ENCODE results near the gene TATDN2.

TATDN2 gene, protein sequence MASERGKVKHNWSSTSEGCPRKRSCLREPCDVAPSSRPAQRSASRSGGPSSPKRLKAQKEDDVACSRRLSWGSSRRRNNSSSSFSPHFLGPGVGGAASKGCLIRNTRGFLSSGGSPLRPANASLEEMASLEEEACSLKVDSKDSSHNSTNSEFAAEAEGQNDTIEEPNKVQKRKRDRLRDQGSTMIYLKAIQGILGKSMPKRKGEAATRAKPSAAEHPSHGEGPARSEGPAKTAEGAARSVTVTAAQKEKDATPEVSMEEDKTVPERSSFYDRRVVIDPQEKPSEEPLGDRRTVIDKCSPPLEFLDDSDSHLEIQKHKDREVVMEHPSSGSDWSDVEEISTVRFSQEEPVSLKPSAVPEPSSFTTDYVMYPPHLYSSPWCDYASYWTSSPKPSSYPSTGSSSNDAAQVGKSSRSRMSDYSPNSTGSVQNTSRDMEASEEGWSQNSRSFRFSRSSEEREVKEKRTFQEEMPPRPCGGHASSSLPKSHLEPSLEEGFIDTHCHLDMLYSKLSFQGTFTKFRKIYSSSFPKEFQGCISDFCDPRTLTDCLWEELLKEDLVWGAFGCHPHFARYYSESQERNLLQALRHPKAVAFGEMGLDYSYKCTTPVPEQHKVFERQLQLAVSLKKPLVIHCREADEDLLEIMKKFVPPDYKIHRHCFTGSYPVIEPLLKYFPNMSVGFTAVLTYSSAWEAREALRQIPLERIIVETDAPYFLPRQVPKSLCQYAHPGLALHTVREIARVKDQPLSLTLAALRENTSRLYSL

DNA sequence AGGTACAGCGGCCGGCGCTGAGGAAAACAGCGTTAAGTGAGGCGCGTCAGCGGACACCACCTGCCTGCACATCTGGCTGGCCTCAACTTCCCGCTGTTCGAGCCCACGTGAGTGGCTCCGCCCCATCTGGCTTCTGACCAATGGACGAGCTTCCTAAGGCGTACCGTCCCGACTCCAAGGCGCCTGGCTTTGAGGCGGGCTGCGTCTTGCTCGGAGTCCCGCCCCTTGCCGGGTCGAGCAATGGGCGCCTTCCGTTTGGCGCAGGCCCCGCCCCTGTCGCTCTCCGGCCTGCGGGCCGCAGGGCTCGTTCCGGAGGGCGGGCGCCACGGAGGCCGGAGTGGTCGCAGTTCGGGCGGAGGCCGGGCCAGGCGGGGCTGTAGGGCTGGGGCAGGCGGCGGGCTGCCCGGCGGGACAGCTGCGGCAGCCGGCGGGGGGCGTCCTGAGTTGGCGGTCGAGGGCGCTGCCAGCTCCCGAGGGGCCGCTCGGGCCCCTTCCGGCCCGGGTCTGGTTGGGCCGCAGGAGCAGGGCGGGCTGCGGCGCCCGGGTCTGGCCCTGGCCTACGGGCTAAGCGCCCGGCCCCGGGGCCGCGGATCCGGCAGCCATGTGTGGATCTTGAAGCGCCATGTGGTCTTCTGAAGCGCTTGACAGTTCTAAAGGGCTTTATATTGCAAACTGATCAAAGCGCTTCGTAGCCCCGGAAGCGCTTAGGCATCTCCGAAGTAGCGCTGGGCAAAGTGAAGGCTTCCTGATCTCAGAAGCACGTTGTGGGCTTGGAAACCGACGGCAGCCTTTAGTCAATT is at the start of gene TATDN2:
TATDN2 (plus strand) TSS at position 276 of the 800 bp plus-strand sequence. CDS start 742 bp downstream, outside the sequence.
- DNase-seq = peak; percentile 87

DNA sequence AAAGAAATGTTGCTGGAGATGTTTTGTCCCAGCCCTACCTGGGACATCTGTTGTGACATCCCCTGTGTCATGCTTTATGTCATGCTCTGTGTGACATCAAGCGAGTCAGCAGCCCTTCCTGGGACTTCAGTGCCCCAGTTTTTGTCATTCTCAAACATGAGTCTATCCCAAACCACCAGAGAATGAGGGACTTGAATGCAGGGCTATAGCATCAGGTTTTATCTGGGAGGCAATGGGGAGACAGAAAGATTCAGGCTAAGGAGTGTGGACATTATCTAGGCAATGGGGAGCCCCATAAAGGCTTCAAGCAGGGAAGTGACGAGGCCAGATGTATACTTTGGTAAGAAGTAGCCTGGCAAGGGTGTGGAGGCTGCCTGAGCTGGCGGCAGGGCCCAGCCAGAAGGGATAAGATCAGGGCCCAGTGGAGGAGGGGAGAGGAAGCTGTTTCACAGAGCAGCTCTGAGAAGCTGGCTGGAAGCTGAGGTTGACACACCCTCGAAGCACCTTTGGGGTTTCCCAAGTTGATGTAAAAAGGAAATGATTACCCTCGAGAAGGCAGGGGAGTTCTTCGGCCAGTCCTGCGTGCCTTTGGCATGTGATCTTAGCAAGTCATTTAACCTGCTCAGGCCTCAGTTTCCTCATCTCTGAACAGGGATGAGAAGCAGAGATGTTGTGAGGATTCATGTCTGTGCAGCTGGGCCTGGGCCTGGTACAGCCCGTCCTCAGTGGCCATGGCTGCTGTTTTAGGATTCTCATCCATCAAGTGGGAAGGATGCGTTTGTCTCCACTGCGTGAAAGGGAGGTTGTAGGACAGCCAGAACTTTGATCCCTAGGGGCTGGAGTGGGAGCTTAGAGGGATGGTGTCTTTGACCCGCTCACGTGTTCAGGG is 49.3 kb upstream of the TATDN2 start:
- no peak for DNase-seq

DNA sequence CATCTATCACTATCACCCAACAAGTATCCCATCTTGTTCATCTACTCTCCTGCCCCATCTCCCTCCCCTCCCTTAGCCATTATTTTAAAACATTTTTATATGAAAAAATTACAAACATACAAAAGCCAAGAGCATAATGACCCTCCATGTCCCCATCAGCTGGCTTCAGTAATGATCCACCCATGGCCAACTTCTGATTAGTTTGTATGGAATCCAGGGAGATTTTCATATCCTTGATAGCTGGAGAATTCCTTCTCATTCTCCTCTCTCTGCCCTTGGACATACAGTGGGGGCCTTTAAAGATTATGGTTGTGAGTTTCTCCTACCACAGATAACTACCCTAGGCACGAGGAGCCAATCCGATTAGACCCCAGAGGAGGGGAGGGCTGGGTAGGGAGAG is 43.3 kb upstream of the TATDN2 start:
- DNase-seq = no peak

DNA sequence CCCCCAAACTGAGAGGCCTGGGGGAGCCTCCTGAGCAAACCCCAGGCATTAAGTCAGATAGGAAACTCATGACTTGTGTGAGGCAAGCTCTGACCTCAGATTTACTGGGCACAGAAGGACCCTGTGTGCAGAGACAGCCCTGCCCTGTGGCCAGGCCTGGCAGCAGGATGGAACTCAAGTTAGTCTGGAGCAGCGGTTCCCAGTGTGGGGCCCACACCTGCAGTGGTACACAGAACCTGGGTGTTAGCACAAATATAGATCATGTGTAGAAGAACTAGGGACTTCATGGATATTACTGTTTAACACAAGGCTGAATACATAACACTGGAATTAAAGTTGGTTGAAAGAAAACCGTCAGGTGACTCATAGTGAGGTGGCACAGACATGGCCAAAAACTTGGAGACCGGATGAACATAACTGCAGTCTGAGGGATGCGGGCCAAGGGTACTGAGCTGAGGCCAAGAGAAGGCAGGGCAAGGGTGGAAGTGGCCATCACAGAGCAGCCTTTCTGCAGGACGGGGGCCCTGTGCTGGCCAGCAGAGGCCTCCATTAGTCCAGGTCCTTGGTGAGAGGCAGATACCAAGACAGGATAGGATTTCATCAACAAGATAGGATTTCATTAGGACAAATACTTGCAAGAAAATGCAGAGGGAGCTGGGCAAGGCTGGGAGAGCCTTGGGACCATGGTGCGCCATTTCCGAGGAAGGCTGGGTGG is 42.7 kb upstream of the TATDN2 start:
- DNase-seq = no peak

DNA sequence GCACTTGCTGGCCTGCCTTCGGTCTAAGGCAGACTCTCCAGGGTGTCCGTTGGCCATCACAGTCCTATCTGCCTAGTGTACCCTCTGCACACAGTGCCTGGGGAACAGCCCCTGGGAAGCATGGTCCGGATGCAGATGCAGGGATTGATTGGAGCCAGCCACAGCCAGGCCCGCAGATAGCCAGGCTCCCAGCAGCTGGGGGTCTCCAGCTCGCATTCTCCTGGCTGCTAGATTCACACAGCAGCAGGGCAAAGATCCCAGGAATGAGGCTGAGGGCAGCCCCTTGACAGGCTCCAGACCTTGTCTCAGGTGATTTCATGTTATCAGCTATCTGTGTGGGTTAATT is 42.1 kb upstream of the TATDN2 start:
- no peak for DNase-seq

DNA sequence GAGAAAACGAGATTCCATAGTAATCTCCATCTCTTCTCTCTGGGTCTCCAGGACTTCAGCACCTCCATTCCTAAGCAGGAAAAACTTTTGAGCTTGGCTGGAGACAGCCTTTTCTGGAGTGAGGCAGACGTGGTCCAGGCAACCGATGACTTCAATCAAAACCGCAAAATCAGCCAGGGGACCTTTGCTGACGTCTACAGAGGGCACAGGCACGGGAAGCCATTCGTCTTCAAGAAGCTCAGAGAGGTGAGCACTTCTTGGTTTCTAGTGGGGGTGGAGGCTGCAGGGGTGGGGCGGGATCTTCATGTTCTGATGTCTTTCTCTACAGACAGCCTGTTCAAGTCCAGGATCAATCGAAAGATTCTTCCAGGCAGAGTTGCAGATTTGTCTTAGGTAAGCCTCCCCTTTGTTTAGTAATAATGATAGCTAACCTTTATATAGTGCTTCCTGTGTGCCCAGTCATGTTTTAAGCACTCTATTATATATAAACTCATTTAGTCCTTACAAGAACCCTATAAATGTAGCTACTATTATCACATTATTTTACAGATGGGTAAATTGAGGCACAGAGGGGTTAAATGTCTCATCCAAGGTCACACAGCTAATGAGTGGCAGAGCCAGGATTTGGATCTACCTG is 35.0 kb upstream of the TATDN2 start:
- no peak for DNase-seq

DNA sequence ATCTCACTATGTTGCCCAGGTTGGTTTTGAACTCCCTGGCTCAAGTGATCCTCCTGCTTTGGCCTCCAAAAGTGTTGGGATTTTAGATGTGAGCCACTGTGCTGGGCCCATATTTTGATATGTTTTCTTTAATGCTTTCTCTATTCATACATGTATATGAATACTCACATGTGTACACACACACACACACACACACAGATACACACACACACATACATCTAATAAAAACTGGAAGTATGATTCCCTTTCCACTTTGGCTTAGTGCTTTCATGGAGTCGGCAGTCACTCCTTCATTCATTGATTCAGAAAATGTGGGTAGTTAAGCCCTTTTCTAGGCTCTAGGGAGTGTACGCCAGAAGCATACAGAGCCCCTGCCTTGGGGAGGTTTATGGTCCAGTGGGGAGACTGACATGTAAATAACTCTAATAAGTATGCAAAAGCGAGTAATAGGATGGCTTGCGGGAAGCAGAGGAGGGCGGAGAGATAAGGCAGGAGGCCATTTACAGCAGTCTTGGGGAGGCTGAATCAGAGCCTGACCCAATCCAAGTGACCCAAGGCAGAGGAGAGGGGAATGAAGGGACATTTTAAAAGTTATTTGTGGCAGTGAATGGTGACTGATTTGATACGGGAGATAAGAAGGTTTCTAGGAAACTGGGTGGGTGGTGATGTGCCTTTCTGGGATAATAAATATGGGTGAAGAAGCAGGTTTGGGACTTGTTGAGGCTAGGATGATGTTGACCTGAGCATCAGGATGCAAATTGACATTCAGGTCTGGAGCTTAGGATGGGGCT is 32.5 kb upstream of the TATDN2 start:
- DNase-seq = peak; percentile 52

DNA sequence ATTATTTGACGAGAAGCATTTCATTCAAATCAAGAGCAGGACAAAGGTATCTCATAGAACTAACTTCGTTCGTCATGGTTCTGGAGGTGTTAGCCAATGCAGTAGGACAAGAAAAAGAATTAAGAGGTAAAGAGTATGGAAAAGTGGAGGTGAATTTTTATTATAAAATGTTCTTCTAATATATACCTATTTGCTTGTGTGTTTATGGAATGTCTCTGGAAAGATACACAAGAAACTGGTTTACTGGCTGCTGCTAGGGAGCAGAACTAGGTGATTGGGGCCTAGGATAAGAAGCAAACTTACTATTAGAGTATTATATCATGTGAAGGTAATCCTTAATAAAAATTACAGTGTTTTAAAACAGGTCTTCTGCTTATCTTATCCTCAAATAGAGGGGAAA is 30.9 kb upstream of the TATDN2 start:
- DNase-seq = no peak

DNA sequence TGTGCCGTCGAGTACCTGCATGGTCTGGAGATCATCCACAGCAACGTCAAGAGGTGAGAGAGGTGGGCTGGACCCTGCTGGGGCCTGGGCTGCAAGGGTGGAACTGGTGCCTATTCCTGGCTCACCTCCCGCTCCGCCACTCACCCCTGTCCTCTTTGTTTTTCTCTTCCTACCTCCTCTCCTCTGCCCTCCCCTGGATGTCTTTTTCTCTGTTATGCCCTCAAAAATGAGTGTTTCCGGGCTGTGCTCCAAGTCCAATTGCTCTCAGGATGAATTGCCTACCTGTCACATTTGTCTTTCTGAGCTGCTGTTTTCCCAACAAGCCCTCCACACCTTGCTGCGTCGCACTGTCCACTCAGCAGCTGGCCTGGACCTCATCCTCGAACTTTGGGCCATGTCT is 28.5 kb upstream of the TATDN2 start:
- DNase-seq = no peak

DNA sequence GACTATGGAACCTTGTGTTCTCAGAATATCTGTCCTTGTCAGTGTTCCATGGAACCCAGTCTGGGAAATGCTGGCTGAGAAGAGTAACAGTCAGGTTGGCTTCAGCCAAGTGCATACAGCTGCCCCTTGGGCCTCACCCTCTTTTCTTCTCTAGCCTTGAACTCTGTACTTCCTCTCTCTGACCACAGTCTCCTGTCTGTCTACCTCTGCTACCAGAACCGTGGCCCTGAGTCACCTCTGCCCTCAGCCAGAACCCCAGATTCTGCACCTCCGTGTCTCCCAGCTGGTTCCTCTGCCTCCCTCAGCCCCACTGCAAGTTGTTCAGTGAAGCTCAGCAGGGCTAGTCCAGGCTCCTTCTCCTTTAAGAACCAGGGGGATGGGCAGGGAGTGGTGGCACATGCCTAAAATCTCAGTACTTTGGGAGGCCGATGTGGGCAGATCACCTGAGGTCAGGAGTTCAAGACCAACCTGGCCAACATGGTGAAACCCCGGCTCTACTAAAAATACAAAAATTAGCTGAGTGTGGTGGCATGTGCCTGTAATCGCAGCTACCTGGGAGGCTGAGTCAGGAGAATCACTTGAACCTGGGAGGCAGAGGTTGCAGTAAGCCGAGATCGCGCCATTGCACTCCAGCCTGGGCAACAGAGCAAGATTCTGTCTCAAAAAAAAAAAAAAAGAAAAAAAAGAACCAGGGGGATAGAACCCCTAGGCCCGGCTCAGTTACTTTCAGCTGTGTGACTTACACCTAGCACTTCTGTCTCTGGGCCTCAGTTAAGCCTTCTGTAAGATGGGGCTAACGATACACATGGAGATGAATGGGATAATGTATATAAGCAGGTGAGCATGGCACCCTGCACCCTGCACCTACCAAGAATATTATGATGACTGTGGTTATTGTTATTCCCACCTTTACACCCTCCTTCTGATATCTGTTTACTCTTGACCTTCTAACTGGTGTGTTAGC is 24.3 kb upstream of the TATDN2 start:
- DNase-seq = no peak

DNA sequence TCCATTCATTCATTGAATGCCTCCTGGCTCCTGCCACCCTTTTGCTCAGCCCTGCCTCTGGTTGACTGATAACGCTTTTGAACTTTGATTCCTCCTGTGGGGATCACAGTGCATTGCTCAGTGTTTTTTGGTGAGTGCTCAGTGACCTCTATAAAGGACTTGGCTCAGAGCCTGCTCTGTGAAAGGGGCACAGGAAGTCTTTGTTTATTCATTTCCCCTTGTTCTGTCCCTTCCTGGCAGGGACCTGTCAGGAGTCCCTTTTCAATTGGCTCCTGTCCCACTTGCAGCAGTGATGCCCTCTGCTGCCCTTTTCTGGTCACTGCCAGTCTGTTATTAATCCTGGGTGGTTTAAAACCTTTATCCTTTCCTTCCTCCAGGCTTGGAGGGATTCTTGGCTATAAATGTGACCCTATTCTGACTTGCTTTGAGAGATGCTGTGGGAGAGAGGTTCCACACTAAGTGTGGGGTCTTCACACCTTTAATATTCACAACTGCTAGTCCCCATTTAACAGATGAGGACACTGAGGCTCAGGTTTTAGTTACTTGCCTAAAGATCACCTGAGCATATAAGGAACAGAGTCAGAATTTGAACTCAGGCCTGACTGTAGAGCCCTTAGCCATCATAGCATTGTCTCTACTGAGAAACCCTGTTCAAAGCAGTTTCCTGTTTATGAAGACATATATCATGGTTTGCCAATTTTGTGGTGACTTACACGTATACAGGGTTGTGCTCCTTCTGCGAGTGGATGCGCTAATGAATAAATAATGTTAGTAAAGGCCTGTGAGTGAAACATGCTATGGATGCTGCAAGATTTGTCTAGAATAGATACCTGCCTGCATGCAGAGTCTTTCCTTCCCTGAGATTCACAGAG is 23.2 kb upstream of the TATDN2 start:
- peak; percentile 52 for DNase-seq

DNA sequence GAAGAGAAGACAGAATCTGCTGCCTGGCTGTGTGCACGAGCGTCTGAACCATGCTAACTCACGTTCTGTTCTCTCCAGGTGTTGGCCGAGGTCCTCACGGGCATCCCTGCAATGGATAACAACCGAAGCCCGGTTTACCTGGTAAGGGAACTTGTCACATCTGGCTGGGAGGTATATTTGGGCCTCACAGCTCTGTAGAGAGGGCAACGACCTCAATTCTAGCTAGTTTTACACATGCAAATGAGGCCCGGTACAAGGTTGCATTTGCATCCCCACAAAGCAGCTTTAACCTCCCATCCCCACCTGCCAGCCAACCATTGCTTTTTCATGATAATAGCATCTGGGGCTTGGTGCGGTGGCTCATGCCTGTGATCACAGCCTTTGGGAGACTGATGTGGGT is 22.0 kb upstream of the TATDN2 start:
- DNase-seq = peak; percentile 82

DNA sequence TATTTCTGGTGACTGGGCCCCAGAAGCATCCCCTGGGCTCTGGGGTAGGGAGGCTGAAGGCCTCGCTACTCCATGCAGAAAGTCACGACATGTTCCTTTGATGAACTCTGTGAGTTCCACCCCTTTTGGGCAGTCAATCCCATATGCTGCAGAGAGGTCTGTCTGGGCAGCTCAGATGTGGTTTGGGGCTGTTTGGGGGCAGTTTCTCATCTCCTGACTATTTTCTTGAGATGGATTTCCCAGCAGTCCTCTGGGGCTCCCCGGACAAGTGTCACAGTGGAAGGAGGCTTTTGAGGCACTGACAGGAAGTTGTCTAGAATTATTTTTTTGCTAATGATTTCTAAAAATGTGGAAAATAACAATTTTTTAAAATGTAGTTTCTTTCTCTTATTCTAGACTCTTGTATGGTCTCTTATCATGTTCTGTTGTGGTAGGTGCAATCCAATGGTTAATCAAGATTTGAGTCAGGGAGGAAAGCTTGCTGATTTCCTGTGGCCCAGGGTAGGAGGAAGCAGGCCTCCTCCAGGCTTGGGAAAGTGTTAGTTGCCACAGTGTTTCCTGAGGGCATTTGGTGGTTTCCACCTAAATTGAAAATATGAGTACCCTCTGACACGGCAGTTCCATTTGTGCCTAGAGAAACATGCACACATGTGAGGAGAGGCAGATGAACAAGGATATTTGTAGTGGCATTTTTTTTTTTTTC is 19.9 kb upstream of the TATDN2 start:
- no peak for DNase-seq

DNA sequence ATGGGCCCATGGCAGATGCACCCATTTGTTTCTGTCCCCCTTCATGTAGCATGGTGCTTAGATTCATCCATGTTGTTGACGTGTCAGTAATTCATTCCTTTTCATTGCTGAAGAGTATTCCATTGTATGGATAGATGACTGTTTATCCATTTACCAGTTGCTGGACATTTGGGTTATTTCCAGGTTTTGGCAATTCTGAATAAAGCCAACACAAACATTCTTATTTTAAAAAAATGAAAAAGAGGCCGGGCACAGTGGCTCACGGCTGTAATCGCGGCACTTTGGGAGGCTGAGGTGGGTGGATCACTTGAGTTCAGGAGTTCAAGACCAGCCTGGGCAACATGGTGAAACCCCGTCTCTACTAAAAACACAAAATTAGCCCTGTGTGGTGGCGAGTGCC is 18.7 kb upstream of the TATDN2 start:
- DNase-seq = no peak

DNA sequence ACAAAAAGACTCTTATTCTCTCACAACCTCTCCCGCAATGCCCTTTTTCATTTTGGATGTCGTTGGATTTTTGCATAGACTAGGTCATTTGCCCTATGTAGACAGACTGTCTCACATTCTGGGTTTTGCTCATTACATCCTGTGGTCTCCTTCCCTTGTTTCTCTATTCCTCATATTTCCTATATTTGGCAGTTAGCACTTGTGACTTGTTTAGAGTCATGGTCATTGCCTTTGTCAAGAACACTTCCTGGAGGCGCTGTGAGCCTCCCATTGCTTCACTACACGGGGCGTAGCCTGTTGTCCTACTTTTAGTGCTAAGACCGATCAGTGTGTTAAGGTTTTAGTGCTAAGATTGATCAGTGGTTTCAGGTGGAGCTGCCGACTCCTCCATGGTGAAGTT is 16.1 kb upstream of the TATDN2 start:
- no peak for DNase-seq

DNA sequence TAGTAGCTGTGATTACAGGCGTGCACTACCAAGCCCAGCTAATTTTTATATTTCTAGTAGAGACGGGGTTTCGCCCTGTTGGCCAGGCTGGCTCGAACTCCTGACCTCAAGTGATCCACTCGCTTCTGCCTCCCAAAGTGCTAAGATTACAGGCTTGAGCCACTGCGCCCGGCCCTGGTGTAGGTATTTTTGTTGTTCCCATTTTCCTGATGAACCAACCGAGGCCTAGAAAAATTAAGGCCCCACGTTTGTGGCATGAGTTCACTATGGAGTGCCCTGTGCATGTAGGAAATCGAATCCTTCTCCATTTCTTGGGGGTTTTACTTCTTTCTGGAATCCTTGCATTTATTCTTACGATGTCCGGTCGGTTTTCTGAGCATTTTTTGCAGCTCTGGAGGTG is 14.3 kb upstream of the TATDN2 start:
- DNase-seq = no peak

DNA sequence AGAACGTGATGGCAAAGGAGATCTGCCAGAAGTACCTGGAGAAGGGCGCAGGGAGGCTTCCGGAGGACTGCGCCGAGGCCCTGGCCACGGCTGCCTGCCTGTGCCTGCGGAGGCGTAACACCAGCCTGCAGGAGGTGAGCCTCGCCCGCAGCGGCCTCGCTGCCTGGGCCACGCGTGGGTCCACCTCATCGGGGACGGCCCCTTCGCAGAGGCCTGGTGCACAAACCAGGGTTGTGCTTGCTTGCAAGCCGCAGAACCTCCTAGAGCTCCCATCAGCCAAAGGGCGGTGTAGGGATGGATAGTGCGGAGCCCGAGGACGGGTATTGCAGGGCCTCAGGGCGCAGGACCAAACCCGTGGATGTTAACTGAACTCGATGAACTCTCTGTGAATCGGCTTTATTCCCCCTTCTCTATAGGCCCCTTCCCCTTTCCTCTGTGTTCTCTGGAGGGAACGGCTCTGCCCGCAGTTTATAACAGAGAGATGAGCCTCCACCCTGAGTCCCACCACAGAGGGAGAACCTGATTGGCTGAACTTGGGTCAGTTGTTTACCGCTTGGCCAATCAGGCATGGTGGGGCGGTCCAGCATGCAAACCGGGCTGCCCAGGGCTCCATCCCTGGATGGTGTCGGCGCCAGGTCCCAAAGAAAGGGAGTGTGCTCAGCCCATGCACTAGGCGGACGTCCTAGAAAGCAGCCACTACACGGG is 13.6 kb upstream of the TATDN2 start:
- DNase-seq = no peak

All from NCI-H526 treated with DMSO at 0.1 percent for 48 hours (cell line).